Erythroblast (primary cell): ENCODE data around the gene ACSM5.
"Not testable (repeated sequence)": the region's sequence is repeated elsewhere in the genome, so short reads cannot be mapped to it uniquely, and the experiment has no call there.

Experiments
- GATA1 ChIP-seq: IDR thresholded peaks from 2 replicates; pipeline ENCODE4 v1.6.1; 2011; ENCODE audit warnings: low read depth, mild to moderate bottlenecking, control low read depth, low read length, moderate library complexity
- POLR2A ChIP-seq: IDR thresholded peaks from 2 replicates; pipeline ENCODE4 v1.6.1; 2011; ENCODE audit warnings: mild to moderate bottlenecking, low read length

GRCh38 chr16:20460313-20460712 is 51.0 kb downstream of the ACSM5 start:
- TF ChIP-seq POLR2A, GATA1: not testable (repeated sequence)
